ENCODE measurements around the gene RAB24.

- TF ChIP-seq TAF1 (conservative IDR thresholded peaks at IDR 0.05) = no peak
- peak; percentile 17 for TF ChIP-seq CTCF (IDR thresholded peaks at IDR 0.05; ENCODE audit: low read depth, low read length, missing input control)
Measured at GRCh38 chr5:177336112-177336511, 32.6 kb upstream of the RAB24 start.
